ENCODE data around the gene STX2.

The STX2 gene

GRCh38 chr12:130827432-130827831 lies 11.6 kb downstream of the STX2 start:
- H3K36me3 ChIP-seq (replicated peaks; ENCODE audit: insufficient read depth, low read length) = no peaks in the 10 kb centered on the region
- DNase-seq = peak; percentile 66
- H3K27ac ChIP-seq (ENCODE audit: low read length) = peak overlapping the region; percentile 80; the same call in 1 of the 2 replicates
- peak overlapping the region; percentile 31 for H3K4me3 ChIP-seq (ENCODE audit: low read length)
- no peak for TF ChIP-seq EZH2 (optimal IDR thresholded peaks at IDR 0.05; ENCODE audit: low read depth, low read length)
- no peak for TF ChIP-seq EZH2phosphoT487 (IDR thresholded peaks at IDR 0.05; ENCODE audit: low read length)
- no peak for TF ChIP-seq CTCF (IDR thresholded peaks at IDR 0.05; ENCODE audit: low read length)
- no peaks in the 10 kb centered on the region for H3K27me3 ChIP-seq (replicated peaks; ENCODE audit: insufficient read depth, low read length)
- no peaks in the 10 kb centered on the region for H4K20me1 ChIP-seq (ENCODE audit: insufficient read depth, low read length)
- 0 out of 2 replicates have a peak, but pooled peaks cover 3% of the 10 kb centered on the region for H3F3A ChIP-seq (ENCODE audit: insufficient read depth, low read length)
- H3K9me2 ChIP-seq (replicated peaks; ENCODE audit: insufficient read depth, low read length) = no peaks in the 10 kb centered on the region
- no peaks in the 10 kb centered on the region for H3K9me3 ChIP-seq (replicated peaks; ENCODE audit: insufficient read depth, low read length)
- peak overlapping the region; percentile 21; the same call in 1 of the 2 replicates for H3K9ac ChIP-seq (ENCODE audit: low read length)
- peak overlapping the region; percentile 68 for H3K4me2 ChIP-seq (ENCODE audit: low read depth, low read length)
- peaks cover 6% of the 10 kb centered on the region; the same call in 1 of the 2 replicates for H3K79me2 ChIP-seq (ENCODE audit: low read length)
- H2AFZ ChIP-seq (ENCODE audit: low read length) = no peak overlapping the region
- H3K4me1 ChIP-seq (ENCODE audit: low read length) = no peaks in the 10 kb centered on the region

GRCh38 chr12:130826151-130826801 lies 12.8 kb downstream of the STX2 start:
- Histone ChIP-seq H3K27me3 (replicated peaks; ENCODE audit: insufficient read depth, low read length) (no peaks in the 10 kb centered on the region), H3K27ac (ENCODE audit: low read length) (no peak overlapping the region), H3K4me3 (ENCODE audit: low read length) (no peak overlapping the region), H3K9ac (ENCODE audit: low read length) (no peak overlapping the region), H3K9me2 (replicated peaks; ENCODE audit: insufficient read depth, low read length) (no peaks in the 10 kb centered on the region), H3F3A (ENCODE audit: insufficient read depth, low read length) (0 out of 2 replicates have a peak, but pooled peaks cover 3% of the 10 kb centered on the region), H3K4me2 (ENCODE audit: low read depth, low read length) (no peak overlapping the region), H3K4me1 (ENCODE audit: low read length) (no peaks in the 10 kb centered on the region), H3K79me2 (ENCODE audit: low read length) (peaks cover 6% of the 10 kb centered on the region; the same call in 1 of the 2 replicates), H4K20me1 (ENCODE audit: insufficient read depth, low read length) (no peaks in the 10 kb centered on the region), H2AFZ (ENCODE audit: low read length) (no peak overlapping the region), H3K9me3 (replicated peaks; ENCODE audit: insufficient read depth, low read length) (no peaks in the 10 kb centered on the region), H3K36me3 (replicated peaks; ENCODE audit: insufficient read depth, low read length) (no peaks in the 10 kb centered on the region)
- no peak for TF ChIP-seq EZH2 (optimal IDR thresholded peaks at IDR 0.05; ENCODE audit: low read depth, low read length)
- TF ChIP-seq EZH2phosphoT487 (IDR thresholded peaks at IDR 0.05; ENCODE audit: low read length) = no peak
- TF ChIP-seq CTCF (IDR thresholded peaks at IDR 0.05; ENCODE audit: low read length) = peak; percentile 36
- no peak for DNase-seq

- Histone ChIP-seq H3K4me3 (ENCODE audit: low read length) (no peak overlapping the region), H3K36me3 (replicated peaks; ENCODE audit: insufficient read depth, low read length) (no peaks in the 10 kb centered on the region), H2AFZ (ENCODE audit: low read length) (no peak overlapping the region), H3K27me3 (replicated peaks; ENCODE audit: insufficient read depth, low read length) (no peaks in the 10 kb centered on the region), H3K9me3 (replicated peaks; ENCODE audit: insufficient read depth, low read length) (no peaks in the 10 kb centered on the region), H4K20me1 (ENCODE audit: insufficient read depth, low read length) (no peaks in the 10 kb centered on the region), H3K4me1 (ENCODE audit: low read length) (no peaks in the 10 kb centered on the region), H3F3A (ENCODE audit: insufficient read depth, low read length) (0 out of 2 replicates have a peak, but pooled peaks cover 3% of the 10 kb centered on the region), H3K79me2 (ENCODE audit: low read length) (peaks cover 6% of the 10 kb centered on the region; the same call in 1 of the 2 replicates), H3K27ac (ENCODE audit: low read length) (no peak overlapping the region), H3K9ac (ENCODE audit: low read length) (no peak overlapping the region), H3K9me2 (replicated peaks; ENCODE audit: insufficient read depth, low read length) (no peaks in the 10 kb centered on the region), H3K4me2 (ENCODE audit: low read depth, low read length) (no peak overlapping the region)
- TF ChIP-seq EZH2phosphoT487 (IDR thresholded peaks at IDR 0.05; ENCODE audit: low read length) (no peak), EZH2 (optimal IDR thresholded peaks at IDR 0.05; ENCODE audit: low read depth, low read length) (no peak), CTCF (IDR thresholded peaks at IDR 0.05; ENCODE audit: low read length) (no peak)
- no peak for DNase-seq
These were observed 13.3 kb downstream of the STX2 start for GRCh38 chr12:130825771-130826150.
